IPS-15b (cell line): ENCODE data around the gene ARHGAP32.

Experiments
- H3K27me3 ChIP-seq: one replicate; pipeline ENCODE4 v1.6.1; 2013; ENCODE audit warnings: low read length; ENCODE audit not compliant: control insufficient read depth, insufficient read depth
- H3K36me3 ChIP-seq: one replicate; pipeline ENCODE4 v1.6.1; 2013; ENCODE audit warnings: low read length; ENCODE audit not compliant: control insufficient read depth, insufficient read depth
- H3K4me1 ChIP-seq: one replicate; pipeline ENCODE4 v1.6.1; 2013; ENCODE audit warnings: mild to moderate bottlenecking, low read length; ENCODE audit not compliant: control insufficient read depth, insufficient read depth
- H3K4me3 ChIP-seq: one replicate; pipeline ENCODE4 v1.5.1; 2013; ENCODE audit warnings: low read depth, low read length
- H3K9ac ChIP-seq: one replicate; pipeline ENCODE4 v1.6.1; 2013; ENCODE audit warnings: low read depth, mild to moderate bottlenecking, low read length
- H3K9me3 ChIP-seq: one replicate; pipeline ENCODE4 v1.6.1; 2013; ENCODE audit warnings: mild to moderate bottlenecking, low read length; ENCODE audit not compliant: control insufficient read depth, insufficient read depth

The ARHGAP32 gene

DNA sequence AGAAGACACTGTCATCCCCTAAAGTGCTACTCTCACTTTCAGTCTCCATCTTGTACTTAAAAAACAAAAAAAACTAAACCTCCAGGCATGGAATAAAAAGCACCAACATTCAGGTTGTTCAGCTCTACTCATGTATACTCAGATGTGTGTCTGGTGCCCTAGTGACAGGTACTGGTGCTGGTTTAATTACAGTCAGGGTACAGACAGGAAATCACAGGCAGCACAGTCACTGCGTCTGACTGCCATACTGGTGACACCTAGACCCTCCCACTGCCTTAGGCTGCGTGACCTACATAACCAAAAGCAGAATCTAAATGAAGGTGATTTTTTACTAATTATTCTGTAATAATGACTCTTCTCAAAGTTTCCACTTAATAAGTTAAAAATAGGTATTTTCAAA lies at the start of gene ARHGAP32:
Gene ARHGAP32, minus strand, starts transcription at position 176 of the 400 bp plus-strand sequence. Its CDS starts 127 bp downstream, at position 49.
- no peaks in the 10 kb centered on the region for H3K9me3 ChIP-seq
- no peaks in the 10 kb centered on the region for H3K27me3 ChIP-seq
- no peaks in the 10 kb centered on the region for H3K36me3 ChIP-seq
- no peak within 1 kb of the TSS for H3K4me3 ChIP-seq
- H3K4me1 ChIP-seq: peaks cover 16% of the 10 kb centered on the region
- H3K9ac ChIP-seq: no peak within 1 kb of the TSS

- Histone ChIP-seq H3K4me3 (no peak overlapping the region), H3K9ac (no peak overlapping the region), H3K27me3 (no peaks in the 10 kb centered on the region), H3K9me3 (no peaks in the 10 kb centered on the region), H3K36me3 (no peaks in the 10 kb centered on the region), H3K4me1 (no peaks in the 10 kb centered on the region)
Observed at GRCh38 chr11:129239207-129239606, 47.1 kb upstream of the ARHGAP32 start.

- H3K9me3 ChIP-seq: no peaks in the 10 kb centered on the region
- H3K9ac ChIP-seq: no peak overlapping the region
Observed at GRCh38 chr11:129237880-129238638, 45.9 kb upstream of the ARHGAP32 start.

DNA sequence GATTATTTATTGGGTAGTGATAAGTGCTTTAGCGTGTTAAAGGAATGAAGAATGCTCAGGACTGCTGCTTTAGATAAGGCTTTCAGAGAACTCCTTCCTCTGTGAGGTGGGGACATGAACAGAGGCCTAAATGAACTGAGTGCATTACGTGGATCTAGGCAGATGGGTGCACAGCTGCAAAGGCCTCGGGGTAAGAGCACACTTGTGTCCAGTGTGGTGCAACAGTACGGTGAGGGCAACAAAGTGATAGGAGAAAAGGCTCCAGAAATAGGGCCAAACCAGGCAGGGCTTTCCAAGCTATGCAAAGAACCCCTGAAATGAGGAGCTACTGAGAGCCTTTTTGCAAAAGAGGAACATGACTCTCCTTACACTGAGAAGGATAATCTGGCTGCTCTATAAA lies 45.3 kb upstream of the ARHGAP32 start:
- H3K36me3 ChIP-seq: no peaks in the 10 kb centered on the region

More at GRCh38 chr11:129237880-129238638, 45.9 kb upstream of the ARHGAP32 start:
- Histone ChIP-seq H3K36me3 (no peaks in the 10 kb centered on the region), H3K27me3 (no peaks in the 10 kb centered on the region), H3K4me3 (no peak overlapping the region), H3K4me1 (no peaks in the 10 kb centered on the region)

DNA sequence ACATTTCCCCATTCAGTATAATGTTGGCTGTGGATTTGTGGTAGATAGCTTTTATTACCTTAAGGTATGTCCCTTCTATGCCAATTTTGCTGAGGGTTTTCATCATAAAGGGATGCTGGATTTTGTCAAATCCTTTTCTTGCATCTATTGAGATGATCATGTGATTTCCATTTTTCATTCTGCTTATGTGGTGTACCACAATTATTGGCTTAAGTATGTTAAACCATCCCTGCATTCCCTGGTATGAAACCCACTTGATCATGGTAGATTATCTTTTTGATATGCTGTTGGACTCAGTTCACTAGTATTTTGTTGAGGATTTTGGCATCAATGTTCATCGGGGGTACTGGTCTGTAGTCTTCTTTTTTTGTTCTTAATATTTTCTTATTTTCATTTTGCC lies 44.7 kb upstream of the ARHGAP32 start:
- H3K4me3 ChIP-seq: no peak overlapping the region
- no peak overlapping the region for H3K9ac ChIP-seq
- no peaks in the 10 kb centered on the region for H3K4me1 ChIP-seq
- H3K9me3 ChIP-seq: no peaks in the 10 kb centered on the region
- no peaks in the 10 kb centered on the region for H3K27me3 ChIP-seq
- H3K36me3 ChIP-seq: no peaks in the 10 kb centered on the region

More for the DNA sequence above, 45.3 kb upstream of the ARHGAP32 start:
- H3K4me1 ChIP-seq: no peaks in the 10 kb centered on the region
- no peak overlapping the region for H3K4me3 ChIP-seq
- no peaks in the 10 kb centered on the region for H3K27me3 ChIP-seq
- no peak overlapping the region for H3K9ac ChIP-seq
- no peaks in the 10 kb centered on the region for H3K9me3 ChIP-seq

DNA sequence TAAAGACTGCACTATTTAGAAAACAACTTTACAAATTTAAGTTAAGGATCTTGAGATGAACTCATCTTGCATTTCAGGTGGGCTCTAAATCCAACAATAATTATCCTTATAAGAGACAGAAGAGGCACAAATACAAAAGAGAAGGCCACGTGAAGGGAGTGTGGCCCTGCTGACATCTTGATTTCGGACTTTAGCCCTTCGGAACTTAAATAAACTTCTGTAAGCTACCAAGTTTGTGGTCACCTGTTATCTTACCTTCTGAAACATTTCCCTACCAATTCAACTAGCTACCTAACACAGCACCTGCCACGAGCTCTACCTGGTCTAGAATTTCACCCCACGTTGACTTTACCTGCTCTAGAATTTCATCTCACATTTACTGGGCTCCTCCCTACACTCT lies 42.9 kb upstream of the ARHGAP32 start:
- Histone ChIP-seq H3K4me3 (no peak overlapping the region), H3K27me3 (no peaks in the 10 kb centered on the region), H3K36me3 (no peaks in the 10 kb centered on the region), H3K9me3 (no peaks in the 10 kb centered on the region), H3K9ac (no peak overlapping the region), H3K4me1 (no peaks in the 10 kb centered on the region)

DNA sequence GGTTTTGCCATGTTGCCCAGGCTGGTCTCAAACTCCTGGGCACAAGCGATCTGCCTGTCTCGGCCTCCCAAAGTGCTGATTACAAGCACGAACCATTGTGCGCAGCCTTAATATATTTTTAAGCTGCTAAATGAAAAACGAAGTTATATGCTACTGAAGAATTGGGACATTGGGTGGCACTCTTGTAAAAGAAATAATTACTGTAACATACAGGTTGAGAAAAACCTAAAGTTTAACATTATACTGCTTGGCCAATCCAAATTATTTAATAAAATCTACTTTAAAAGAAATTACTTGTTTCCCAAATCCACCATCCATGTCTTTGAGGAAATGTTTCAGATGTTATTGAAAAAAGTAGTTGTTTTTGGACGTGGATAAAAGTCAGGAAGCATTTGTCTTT lies 37.9 kb upstream of the ARHGAP32 start:
- Histone ChIP-seq H3K4me1 (no peaks in the 10 kb centered on the region), H3K9ac (no peak overlapping the region), H3K4me3 (no peak overlapping the region), H3K9me3 (peaks cover 7% of the 10 kb centered on the region), H3K36me3 (no peaks in the 10 kb centered on the region), H3K27me3 (no peaks in the 10 kb centered on the region)

DNA sequence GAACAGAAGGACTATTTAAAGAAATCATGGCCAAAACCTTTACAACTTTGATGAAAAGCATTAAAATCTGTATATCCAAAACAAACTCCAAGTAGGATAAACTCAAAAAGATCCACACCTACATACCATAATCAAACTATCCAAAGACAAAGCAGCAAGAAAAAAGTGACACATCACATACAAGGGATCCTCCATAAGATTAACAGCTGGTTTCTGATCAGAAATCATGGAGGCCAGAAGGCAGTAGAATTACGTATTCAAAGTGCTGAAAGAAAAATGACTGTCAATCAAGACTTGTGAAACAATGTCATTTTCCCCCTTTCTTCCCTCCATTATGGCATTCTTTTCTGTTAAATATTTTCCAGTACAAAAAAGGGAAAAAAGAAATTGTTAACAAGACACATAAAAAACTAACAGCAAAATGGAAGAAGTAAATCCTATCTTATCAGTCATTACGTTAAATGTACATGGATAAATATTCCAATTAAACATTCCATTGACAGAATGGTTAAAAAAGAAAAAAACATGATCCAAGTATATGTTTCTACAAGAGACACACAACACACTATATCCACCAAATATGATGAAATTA lies 34.2 kb upstream of the ARHGAP32 start:
- Histone ChIP-seq H3K4me1 (no peaks in the 10 kb centered on the region), H3K36me3 (no peaks in the 10 kb centered on the region), H3K4me3 (no peak overlapping the region), H3K9me3 (peaks cover 7% of the 10 kb centered on the region), H3K9ac (no peak overlapping the region), H3K27me3 (no peaks in the 10 kb centered on the region)

DNA sequence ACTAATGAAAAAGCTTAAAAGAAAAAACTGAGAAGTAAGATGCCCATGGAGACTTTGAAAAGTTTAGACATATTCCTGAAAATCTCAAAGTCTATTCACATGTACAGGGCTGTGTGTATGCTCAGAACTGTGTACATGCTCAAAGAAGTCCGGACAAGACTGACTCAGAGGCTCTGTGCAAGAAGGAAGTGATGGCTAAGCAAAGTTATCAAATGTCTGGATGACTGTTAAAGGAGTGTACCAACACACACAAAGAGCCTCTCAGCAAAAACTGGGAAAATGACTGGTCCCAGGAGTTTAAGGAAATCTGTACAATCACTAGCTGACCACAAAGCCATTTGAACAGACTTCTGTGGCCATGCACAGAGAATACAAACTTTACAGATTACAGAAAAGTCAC lies 33.1 kb upstream of the ARHGAP32 start:
- Histone ChIP-seq H3K9me3 (peaks cover 7% of the 10 kb centered on the region), H3K36me3 (no peaks in the 10 kb centered on the region), H3K4me3 (no peak overlapping the region), H3K4me1 (peaks cover 7% of the 10 kb centered on the region), H3K27me3 (no peaks in the 10 kb centered on the region), H3K9ac (no peak overlapping the region)

DNA sequence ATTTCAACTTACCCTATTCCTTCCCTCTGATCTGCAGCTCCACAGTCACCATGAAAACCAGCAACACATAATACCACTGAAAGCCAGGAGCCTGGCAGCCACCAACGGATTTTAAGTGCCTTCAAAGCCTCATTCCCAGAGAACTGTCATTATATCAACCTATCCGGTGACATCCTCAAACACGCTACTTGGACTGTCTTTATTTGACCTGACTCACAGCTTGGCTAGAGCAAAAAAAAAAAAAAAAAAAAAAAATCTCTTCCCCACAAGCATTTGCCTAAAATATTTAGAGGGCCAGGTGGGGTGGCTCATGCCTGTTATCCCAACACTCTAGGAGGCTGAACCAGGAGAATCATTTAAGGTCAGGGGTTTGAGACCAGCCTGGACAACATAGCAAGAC lies 32.4 kb upstream of the ARHGAP32 start:
- H3K9ac ChIP-seq: no peak overlapping the region
- no peaks in the 10 kb centered on the region for H3K27me3 ChIP-seq
- peaks cover 11% of the 10 kb centered on the region for H3K4me1 ChIP-seq
- H3K9me3 ChIP-seq: peaks cover 7% of the 10 kb centered on the region
- H3K36me3 ChIP-seq: no peaks in the 10 kb centered on the region
- H3K4me3 ChIP-seq: no peak overlapping the region

DNA sequence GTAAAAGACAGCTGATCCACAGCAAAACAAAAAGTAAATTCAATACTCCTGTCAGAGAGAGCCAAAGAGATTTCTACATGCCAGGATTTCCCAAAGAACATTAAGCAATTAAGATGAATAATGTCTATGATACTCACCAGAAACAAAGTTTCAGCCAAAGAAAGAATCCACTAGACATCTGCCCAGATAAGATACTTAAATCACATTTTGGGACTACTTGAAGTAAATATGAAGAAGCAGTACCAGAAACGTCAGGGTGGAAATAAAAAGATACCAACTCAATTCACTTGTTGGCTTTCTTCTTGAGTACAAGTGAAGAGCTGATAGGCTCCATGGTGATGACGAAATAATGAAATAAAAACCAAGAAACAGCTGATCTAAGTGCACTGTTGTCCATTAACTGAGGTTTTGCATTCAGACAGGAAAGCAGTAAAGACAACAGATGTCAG lies 31.6 kb upstream of the ARHGAP32 start:
- Histone ChIP-seq H3K4me3 (no peak overlapping the region), H3K27me3 (no peaks in the 10 kb centered on the region), H3K36me3 (no peaks in the 10 kb centered on the region), H3K4me1 (peaks cover 13% of the 10 kb centered on the region), H3K9me3 (peaks cover 7% of the 10 kb centered on the region), H3K9ac (no peak overlapping the region)

DNA sequence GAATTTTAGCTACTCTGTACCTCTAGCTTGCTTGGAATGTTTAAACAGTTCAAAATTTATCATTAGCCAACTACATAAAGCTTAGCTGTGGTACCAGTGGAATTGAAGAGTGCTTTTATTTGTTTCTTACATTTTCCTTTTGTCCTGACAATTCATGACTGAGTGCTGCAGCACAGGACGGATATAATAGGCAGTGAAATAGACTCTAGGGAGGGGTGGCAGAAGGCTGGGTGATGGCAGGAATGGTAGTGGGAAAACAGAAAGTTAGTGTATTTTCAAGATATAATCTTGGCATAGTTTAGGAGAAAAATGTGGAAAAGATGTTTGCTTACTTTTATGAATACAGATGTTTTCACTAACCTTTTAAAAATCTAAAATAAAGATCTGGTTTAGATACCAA lies 31.1 kb upstream of the ARHGAP32 start:
- no peak overlapping the region for H3K9ac ChIP-seq
- H3K4me3 ChIP-seq: no peak overlapping the region
- H3K9me3 ChIP-seq: peaks cover 7% of the 10 kb centered on the region
- H3K4me1 ChIP-seq: peaks cover 18% of the 10 kb centered on the region
- H3K36me3 ChIP-seq: no peaks in the 10 kb centered on the region
- no peaks in the 10 kb centered on the region for H3K27me3 ChIP-seq
